T-helper 2 cell treated with Interferon-gamma antibody and Interleukin-4, amounts not matched to agents 100 ng/mL and 5 ng/mL, for 36 hours (primary cell): ENCODE measurements around the gene ETV5. TPM values are rescaled to one million over a fixed set of nuclear protein-coding genes. Genes with fewer than 3 reads are reported as not detected.

Experiments used
- intact Hi-C: fragments of 100-400 bp; cut with micrococcal nuclease; formaldehyde crosslinking; loops from one replicate; pipeline ENCODE4 v1.15.1; 2023
- total RNA-seq: library from RNA; stranded (reverse); gene quantifications from 2 replicates; pipeline ENCODE4 v1.2.3, GENCODE V29; 2022

ETV5 gene
- total RNA-seq, 1 donor from 2014 or later, result 0.16 TPM

DNA sequence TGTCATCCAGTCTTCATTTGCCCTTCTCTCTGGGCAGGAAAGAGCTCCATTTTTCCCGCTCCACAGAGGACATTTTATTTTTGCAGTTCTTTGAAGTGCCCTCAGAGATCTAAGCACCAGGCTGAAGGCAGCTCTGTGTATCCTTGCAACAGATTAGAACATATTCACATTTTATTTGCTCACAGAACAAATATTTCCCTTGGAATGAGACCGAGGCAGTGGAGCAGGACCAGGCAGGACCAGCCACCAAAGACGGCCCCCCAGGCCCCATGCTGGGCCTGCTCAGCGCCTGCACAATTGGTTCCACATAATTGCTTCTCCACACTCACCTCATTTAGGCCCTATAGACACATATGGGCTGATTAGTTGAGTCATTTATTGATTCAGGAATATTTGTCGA lies 15.7 kb upstream of the ETV5 start:
- intact Hi-C loops, result no loop called here

DNA sequence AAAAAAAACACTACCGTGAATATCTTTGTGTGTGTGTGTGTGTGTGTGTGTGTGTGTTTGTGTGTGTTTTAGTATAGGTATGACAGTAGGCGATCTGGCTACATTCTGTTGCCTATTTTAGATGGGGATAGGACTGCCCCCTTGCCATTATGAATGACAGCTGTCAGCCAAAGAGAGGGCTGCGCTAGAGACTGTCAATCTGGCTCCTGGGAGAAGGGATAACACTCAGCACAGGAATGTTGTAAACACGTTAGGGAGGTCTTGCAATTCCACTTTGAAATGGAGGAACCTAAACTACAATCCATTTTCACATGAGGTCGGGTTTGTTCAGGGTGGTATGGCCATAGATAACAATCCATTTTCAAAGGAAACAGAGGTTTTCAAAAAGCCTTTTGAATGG lies 14.1 kb upstream of the ETV5 start:
- intact Hi-C loops, result no loop called here

DNA sequence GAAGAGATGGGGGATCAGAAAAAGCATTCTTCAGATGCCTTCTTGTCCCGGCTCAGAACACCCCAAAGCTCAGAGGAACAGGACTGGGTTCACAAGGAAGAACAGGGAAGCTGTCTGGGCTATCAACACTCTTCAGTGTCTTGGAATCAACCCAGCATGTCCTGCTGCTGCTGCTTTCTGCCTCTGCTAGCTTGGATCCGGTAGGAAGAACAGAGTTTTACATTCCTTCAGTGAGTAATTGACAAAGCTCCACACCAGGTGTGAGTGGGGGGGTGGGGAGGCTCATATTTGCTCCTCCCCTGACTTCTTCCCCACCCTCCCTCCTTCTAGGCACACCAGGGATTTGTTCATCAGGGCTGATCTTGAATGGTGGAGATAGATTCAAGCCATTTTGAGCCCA lies 13.1 kb upstream of the ETV5 start:
- intact Hi-C loops, result no loop called here

DNA sequence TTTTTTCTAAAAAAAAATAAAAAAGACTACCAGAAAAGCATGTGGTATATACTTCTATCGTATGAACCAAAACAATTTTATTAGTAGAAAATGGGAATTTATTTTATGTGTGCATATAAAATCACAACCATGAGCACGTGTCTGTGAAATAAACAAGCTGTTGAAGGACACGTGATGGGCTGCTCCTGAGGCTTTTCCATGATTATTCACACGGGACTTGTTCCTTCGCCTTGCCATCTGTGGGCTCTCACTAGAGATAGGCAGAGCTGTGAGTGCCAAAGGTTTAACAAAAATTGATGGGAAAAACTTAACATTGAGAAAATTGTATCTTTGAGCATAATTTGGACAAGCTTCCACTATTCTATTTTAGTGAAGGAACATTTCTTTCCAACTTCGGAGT lies 12.4 kb upstream of the ETV5 start:
- intact Hi-C loops, result no loop called here

DNA sequence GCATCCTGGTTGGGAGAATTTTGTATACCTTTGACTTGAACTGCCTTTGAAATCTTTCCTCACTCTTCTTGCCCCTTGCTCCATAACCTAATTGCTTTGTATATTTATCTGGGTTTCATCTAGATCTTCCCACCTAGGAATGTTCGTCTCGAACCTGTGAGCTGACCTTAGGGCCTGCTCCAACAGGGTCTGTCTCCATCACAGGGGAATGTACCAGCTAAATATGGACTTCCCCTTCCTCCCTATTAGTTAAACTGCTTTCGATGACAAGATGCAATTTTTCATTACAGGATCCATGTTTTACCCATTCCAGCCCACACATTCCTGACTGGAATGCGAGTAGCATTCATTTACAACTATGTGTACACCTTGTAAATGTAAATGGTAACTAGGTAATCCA lies 10.6 kb upstream of the ETV5 start:
- intact Hi-C loops, result no loop called here

DNA sequence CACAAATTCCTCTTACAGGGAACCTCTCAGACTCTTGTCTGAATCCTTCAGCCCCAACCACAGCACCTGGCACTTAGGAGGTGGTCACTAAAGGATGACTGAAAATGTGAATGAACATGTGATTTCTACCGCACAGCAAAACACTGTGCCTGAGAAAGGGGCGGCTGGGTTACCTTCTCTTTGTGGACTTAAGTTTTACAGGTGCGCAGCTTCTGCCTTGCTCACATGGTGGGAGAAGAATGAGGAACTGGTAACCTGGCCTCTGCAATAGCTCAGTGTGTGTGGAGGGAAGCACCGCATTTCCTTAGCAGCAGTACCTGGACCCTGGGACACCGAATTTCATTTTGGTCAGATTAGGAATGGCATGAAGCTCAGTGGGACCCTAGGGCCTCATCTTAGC lies 9.8 kb upstream of the ETV5 start:
- intact Hi-C loops, result no loop called here

DNA sequence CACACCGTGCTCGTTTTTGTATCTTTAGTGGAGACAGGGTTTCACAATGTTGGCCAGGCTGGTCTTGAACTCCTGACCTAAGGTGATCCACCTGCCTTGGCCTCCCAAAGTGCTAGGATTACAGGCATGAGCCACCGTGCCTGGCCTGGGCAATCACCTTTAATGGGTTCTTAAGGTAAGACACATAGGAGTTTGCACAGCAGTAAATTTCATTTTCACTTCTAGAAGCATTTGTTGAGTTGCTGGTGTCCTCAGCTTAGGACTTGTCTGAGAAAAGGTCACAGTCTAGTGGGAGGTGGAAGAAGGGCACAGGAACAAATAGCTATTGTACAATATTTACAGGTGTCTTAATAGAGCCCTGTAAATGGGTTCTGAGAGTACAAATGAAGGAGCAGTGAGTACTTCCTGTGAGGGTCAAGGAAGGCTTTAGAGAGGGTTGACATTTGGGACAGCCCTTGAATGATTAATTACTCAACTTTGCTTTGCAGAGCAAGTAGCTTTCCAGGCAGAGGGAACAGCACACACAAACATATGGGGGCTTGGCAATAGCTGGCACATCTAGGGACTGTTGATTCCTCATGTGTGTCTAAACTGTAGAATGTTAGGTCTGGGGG lies 8.7 kb upstream of the ETV5 start:
- intact Hi-C loops, result no loop called here

DNA sequence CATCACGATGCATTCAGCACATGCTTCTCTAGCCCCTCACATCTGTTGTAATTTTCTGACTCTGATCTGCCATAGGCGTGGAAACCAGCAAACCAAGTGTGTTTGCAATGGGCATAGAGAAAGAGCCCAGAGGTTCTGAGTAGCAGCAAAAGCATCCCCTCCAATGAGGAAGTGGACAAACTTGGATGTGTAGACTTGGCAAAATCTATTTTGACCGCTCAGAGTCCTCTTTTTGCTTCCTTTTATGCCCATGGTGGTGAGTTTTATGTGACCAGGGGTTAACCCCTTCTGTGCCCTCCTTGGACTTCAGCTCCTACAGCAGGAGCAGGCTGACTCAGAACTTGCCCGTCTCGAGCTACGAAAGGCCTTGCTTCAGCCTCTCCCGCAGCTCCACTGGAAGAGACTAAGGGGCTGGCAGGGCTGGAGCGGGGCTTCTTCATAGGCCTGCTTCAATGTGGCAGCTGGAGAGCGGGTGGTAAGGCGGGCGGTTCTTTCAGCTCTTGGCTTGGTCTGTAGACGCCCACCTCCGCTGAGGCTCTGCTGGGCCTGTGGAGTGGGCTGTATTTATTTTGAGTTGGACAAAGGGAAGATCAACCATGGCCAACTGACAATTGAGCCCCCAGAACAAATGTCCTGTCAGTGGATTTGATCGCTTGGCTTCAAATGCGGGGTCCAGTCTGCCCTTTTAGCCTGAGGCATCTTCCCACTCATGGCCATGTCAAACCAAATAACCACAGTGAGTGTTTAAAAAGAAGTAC lies 6.5 kb upstream of the ETV5 start:
- intact Hi-C loops, result no loop called here

DNA sequence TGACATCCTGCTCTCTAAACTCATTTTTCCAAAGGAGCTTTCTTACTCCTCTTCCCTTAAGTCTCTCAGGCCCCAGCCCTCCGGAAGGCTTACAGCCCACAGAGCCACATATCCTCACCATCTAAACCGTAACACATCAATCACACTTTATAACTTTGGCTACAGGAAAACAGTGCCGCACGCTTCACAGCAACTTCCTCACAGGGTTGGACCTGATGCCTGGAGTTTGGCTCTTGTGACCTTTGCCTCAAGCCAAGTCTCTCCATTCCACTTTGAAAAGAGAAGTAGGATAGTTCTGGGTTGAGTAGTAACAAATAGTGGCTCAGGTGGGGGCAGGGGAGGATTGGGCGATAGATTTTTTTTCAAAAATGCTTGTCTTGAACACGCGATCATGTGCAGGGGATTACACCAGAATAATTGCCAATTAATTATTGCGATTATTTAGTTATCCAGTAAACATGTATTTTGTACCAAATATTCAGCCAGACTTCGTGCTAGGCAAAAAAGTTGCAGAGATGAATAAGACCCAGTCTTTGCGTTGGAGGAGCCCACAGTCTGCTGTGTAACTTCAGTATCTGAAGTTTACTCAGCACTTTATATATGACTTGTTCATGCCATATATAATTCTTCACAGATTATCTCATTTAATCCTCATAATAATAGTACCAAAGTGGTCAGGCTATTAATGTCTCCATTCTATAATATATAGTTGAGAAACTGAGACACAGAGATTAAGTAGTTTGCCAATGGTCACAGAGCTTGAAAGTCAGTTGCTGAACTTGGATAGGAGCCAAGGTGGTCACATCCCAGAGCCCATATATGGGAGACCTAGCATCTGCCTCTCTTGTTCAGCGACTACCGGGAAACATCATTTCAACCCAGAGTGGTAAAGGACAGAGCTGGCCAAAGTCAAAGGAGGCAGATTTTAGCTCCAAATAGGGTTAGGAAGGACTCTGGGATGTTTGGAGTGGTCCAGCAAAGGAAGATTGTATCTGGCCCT lies 2.4 kb upstream of the ETV5 start:
- intact Hi-C loops, result no loop called here

DNA sequence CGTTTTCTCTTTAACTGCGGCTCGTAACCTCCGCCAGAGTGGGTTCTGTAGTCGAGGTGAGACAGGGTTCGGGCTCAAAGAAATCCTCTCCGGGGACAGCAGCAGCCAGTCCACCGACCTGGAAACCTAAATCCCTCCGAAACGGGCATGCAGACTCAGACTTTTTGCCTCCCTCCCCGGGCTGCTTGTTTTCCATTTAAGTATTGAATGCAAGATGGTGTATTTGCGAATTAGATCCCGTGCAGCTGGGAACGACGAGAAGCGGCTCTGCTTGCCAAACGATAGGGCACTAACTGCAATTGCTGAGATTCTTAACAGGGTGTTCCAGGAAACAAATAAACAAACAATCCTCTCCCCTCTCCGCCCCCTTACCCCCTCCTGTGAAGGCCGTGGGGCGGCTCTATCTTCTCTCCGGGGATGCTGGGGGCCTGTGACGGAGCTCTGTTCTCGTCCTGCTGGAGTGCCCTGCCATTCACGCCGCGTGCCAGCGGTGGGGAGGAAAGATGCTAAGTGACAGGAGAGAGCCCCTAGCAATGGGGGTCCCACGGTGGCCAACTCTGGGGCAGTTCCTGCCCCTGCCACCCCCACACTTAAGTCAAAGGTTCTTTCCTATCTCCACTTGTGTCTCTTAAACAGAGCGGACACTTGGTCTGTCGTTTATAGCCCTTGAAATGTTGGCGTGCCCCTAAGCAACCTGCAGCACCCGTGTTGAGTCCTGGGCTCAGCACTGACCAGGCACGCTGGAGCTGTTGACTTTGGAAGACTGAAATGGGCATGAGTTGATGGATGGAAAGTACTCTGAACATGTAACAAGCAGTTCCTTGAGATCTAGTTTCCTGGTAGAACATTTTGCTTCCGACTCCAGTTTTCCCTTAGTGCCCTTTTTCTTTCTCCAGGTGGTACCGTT lies 1.3 kb upstream of the ETV5 start:
- intact Hi-C loops, result loop anchor here (1.0 to 10.0 kb wide), 4 partner anchors 49 to 173 kb away; no protein-coding TSS in a partner anchor

DNA sequence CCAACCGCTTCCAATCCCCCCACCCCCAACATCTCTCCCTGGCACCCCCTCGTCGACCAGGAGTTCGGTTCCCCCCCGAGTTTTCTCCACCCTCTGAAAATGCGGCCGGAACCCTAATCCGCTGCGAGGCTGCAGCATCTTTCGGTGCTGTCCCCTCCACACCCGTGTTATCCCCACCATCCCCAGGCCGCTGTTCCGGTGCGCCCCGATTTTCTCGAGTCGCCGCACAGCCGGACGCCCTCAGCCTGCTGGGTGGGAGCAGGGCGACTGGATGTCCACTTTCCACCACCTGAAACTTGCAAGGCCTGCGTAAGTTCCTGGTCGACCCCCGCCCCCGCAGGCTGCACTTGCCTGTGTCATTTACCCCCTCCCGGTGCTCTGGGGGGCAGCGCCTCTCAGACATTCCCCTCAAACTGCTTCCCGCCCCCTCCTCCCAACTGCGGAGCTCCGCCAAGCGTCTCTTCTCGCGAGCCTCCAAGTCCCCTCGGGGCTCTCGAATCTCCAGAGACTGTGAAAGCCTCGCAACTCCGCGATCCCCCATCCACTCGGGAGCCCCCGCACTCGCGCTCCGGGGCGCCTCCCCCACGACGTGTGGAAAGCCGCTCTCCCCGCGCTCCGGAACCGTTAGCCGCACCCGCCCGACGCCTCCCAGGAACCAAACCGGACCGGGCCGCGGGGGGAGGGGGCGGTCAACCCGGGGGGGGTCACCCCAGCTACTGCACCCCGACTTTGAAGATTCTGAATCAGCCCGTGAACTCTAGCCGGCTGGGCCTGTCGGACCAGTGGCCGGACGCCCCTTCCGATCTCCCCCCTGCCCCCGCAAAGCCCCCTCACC lies 566 bp downstream of the ETV5 start:
- intact Hi-C loops, result loop anchor here (2.0 to 10.0 kb wide), 3 partner anchors 48 to 166 kb away; no protein-coding TSS in a partner anchor

DNA sequence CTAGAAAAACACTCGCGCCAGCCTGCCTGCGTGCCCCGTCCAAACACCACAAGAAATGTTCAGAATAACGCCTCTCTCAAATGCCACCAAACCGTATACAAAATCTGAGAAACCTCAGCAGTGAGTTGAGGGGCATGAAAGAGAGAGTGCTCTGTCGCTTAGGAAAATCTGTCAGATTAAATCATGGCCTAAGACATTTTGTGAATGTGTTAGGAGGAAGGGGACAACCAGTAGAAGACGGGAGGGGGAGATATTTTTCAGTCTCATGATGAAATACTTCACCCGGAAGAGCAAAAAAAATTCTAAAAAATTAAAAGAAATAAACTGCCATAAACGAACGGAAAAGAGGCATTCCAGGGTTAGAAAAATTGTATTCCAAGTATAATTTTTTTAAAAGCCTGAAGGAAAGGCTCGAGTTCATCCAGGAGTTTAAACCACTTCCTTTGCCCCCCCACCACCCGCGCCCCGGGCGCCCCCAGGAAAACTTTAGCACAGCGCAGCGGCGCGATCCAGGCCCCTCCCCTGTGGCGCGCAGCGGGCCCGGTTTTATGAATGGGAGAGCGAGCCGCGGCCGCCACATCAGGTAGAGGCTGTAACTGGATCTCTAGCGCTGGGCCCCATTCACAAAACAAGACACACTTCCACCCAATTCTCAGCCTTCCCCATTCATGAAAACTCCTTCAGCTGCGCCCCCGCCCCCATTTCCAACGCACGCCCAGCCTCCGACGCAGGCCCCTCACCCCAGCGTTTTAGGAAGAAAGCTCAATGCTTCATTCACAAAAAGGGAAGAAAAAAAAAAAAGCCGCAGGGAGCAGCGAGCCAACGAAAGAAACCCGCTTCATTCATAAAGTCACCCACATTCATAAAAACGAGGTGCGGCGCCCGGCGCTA lies 1.4 kb downstream of the ETV5 start:
- intact Hi-C loops, result loop anchor here (2.0 to 10.0 kb wide), 3 partner anchors 47 to 165 kb away; no protein-coding TSS in a partner anchor

DNA sequence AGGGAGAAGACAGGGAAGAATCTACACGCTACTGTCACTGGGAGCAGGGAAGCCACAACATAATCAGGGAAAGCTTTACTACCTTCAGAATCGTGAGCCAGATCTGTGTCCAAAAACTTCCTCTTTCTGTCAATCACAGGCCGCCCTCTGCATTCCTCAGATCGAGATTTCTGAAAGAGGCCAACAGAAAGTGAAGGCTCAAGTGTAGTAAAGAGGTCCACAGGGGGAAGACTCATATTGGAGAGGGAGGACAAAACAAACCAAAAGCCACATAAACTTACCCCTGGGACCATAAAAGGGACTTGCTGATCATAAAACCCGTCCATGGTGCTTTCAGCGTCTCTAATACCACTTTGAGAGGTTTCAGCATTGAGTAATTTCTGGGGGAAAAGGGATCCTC lies 3.3 kb downstream of the ETV5 start:
- intact Hi-C loops, result loop anchor here (10.0 kb wide), 1 partner anchor 121 kb away; no protein-coding TSS in a partner anchor

DNA sequence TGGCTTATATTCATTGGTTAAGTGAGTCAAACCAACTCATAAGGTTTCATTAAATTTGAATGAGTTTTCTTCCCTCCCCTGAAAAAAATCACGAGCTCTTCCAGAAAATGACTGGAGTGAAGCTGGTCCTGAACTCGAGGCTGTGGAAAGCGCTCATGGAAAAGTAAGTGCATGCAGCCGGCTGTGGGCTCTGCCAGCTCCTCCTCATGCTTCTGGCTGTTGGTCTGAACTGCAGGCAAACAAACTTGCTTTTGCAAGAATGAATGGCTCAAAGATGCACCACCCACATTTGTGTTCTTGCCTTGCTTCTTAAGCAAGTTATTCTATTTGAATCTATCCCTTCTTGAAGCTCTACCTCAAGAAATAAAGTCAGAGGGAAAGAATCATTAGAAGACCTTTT lies 6.2 kb downstream of the ETV5 start:
- intact Hi-C loops, result loop anchor here (10.0 kb wide), 1 partner anchor 118 kb away; no protein-coding TSS in a partner anchor

DNA sequence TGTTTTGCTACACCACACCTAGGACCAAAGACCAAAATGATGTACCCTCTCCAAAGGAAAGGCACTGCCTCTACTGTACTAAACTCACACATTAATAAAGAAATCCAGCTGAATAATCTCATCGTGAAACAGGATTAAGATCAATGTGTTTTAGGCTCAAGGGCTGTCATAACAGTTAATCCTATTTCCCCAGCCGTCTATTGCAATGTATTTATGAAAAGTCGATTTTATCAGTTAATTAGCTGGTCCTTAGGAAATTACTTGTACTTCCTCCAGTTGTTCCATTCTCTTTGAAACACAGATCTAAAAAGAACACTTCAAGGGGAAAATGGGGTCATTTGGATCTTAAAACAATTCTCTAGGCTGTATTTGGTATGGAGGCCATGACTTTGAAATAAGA lies 8.5 kb downstream of the ETV5 start:
- intact Hi-C loops, result loop anchor here (10.0 kb wide), 1 partner anchor 116 kb away; no protein-coding TSS in a partner anchor

DNA sequence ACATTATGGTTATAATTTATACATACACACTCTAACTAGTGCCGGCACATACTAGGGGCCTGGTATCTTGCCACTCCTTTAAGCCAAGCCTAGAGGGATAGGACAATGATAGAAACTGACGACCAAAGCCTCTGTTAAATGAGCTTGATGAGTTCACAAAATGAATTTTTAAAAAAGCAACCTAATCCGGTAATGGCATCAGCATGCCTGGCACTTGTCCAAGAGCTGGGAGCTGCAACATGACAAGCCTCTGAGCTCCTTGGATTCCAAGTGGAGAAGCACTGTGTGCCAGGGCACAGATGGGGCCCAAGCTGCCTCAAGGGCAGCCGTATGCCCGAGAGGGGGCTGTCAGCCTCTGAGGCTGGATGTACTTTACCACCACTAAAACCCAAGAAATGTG lies 9.7 kb downstream of the ETV5 start:
- intact Hi-C loops, result no loop called here

DNA sequence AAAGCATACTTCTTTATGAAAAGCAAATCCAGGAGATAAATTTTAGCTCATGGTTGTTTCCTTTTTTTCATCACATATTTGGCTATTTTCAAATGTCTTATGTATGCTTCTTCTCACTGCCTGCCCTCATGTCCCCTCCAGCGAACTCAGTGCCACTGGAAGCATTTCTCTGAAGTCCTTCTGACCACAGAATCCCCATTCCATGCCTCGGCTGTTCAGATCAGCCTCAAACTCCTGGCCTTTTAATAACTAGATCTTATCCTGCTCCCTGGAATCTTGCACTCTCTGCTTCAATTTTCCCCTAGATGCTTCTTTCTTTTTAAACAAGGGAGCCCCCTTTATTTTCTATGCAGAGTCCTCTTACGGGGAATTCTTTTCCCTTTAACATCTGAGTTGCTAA lies 10.1 kb downstream of the ETV5 start:
- intact Hi-C loops, result no loop called here

DNA sequence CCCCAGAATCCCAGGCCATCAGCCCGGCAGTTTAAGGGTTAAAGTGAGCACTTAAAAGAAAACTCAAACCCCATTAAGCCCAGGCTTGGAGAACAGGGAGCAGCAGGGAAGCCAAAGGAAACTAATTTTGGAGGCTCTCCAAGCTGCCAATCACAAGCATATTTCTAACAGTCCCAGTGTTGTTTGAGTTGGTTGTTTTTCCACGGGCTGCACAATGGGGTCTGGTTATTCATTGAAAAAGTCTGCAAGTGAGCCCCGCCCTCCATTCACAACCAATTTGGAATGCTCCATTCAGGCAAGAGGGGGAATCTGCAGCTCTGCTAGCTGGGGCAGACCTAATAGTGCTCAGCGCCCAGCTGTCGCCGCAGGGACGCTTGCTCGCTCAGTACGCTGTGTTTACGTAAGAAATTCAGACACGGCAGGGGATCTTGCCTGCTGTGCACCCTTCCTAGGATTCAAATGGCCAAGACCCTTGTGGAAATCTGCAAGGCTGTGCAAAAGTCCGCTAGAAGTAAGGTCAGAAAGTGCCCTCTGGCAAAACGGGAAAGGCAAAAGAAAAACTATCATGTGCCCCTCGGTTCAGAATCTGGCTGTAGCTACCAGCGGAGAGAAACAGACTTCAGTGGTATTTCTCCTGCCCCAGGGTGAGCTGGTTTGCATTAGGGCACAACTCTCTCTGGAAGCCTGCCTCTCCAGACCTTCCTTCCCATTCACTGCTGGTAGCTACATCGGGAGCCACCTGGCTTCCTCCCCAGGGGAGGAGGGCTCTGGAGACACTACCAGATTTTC lies 11.0 kb downstream of the ETV5 start:
- intact Hi-C loops, result no loop called here
